ENCODE results near the gene MBLAC1.
A peak's percentile ranks its signal among the peaks of the same experiment; 100 is the strongest.

Gene MBLAC1

GRCh38 chr7:100153708-100154535, 27.2 kb downstream of the MBLAC1 start:
- no peak for DNase-seq (ENCODE audit: low read depth, low spot score)

DNA sequence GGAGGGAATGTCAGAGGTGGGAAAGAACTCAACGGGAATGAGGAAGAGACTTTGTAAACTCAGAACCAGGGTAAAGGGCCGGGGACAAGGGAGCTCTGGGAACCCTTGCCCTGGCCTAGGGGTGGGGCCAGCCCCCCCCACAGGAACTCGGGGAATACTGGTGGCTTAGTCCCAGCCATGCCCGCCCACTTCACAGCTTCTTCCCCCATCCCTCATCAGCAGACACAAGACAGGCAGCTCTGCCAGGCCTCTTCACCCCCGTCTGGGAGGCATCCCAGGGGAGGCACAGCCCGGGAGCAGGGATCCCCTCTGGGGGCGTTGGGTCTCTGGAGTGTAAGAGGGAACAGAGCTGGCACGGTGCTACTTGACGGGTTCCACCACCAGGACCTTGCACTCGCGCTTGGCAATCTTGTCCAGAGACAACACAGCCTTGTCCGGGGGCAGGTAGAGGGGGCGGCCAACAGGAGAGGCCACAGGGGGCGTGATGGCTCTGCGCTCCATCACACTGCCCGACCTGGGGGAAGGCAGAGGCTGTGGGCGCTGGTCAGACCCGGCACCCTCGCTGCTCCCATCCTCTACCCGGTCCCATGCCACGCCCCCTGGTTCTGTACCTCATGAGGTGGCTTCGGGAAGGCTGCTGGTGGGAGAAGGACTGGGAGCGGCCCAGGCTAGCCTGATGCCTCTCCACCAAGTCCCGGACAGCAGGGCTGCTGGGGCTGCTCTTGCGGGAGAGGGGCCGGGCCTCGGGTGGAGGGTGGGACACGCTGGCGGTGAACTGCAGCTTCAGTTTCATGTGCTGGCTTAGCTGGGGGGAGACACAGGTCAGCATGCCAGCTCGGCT, 28.1 kb downstream of the MBLAC1 start:
- DNase-seq (ENCODE audit: low read depth, low spot score), result no peak

GRCh38 chr7:100155553-100156317, 29.0 kb downstream of the MBLAC1 start:
- DNase-seq (ENCODE audit: low read depth, low spot score), result no peak

DNA sequence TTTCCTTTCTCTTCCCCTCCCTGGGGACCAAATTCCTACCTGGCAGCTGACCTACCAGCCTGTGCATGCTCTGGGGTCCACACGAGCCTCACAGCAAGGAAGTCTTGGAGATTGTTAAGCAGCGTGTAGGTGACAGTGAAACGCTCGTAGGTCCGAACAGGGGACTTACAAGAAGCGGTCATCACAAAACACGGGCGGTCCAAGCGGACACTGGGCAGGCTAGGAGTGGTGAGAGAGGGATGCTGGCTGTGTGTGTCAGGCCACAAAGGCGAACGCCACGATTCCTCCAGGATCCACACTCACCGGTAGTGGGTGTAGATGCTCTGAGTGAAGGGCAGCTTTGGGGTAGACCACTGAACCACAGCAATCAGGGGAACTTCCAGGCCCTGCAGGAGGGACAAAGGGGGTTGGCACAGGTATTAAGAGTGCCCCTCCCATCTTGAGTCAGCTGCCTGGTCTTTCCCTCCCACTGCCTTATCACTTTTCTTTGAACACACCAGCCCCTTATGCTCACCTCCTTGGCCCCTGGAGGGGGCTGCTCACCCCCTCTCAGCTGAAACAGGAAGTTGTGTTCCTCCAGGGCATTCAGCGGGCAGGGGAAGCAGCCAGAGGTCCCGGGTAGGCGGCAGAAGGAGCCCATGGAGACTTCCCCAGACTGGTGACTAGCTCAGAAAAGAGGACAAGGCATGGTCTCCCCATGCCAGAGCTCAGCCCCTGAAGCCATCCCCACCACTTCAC, 29.7 kb downstream of the MBLAC1 start:
- DNase-seq (ENCODE audit: low read depth, low spot score), result no peak

- DNase-seq (ENCODE audit: low read depth, low spot score), result no peak
These were observed 30.2 kb downstream of the MBLAC1 start for GRCh38 chr7:100157069-100157333.

- no peak for DNase-seq (ENCODE audit: low read depth, low spot score)
These were observed 30.8 kb downstream of the MBLAC1 start for GRCh38 chr7:100157334-100158228.

DNA sequence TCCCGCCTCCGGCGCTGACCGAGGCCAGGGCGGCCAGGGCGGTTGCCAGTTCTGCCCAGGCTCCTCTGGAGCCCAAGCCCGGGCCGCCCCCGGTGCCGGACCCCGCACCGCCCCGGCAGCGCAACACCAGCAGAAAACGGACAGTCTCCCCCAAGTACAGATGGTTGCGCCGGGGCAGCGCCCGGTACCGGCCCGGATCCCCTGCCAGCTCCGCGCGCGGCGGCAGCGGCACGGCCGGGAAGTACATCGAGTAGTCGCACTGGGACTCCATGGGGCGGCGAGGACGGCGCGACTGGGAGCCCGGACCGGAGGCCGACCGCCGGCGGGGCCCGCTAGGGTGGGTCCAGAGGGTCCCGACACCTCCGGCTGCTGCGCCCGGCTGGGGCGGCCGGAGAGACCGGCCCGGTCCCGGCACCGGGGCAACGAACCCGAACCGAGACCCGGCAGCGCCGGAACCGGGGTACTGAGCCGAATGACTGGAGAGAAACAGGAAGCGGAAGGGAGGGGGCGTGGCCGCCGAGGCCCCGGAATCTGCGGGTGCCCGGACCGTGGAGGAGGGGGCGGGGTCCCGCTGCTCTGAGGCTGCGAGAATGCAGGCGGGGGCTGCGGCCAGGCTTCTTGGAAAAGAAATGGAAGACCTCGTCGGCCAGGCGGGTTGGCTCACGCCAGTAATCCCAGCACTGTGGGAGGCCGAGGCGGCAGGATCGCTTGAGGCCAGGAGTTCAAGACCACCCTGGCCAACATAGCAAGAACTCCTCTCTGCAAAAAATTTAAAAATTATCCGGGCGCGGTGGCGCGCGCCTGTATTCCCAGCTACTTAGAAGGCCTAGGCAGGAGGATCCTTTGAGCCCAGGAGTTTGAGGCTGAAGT, 31.7 kb downstream of the MBLAC1 start, which contains the start of gene TRAPPC14:
Gene TRAPPC14, minus strand, starts transcription at position 495 of the 870 bp plus-strand sequence. Its CDS starts 224 bp downstream, at position 271.
- DNase-seq (ENCODE audit: low read depth, low spot score), result peak; percentile 57

- no peak for DNase-seq (ENCODE audit: low read depth, low spot score)
These were observed 32.4 kb downstream of the MBLAC1 start for GRCh38 chr7:100159099-100159623.

- no peak for DNase-seq (ENCODE audit: low read depth, low spot score)
These were observed 33.3 kb downstream of the MBLAC1 start for GRCh38 chr7:100160067-100160466.

DNA sequence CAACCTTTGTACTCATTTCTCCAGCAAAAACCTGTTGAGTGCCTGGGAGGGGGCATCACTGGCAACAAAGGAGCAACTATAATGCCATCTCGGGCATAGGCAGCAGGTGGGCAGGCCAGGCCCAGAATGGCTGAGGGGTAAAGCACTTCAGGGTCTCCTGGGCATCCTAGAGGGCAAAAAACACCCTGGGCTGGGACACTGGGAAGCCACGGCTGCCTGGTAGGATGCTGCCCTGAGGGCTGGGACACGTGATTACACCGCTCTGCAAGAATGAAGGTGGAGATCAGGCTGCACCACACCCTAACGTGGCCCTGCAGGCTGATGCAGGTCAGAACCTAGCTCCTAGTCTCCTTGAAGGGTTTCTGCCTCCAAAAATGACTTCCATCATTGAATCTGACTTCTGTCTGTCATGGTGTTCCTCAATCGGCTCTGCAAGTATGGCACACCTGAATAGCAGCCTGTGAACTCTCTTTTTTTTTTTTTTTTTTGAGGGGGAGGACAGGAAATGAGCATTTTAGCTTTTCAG, 36.3 kb downstream of the MBLAC1 start:
- no peak for DNase-seq (ENCODE audit: low read depth, low spot score)

- DNase-seq (ENCODE audit: low read depth, low spot score), result no peak
These were observed 37.1 kb downstream of the MBLAC1 start for GRCh38 chr7:100163871-100164270.

DNA sequence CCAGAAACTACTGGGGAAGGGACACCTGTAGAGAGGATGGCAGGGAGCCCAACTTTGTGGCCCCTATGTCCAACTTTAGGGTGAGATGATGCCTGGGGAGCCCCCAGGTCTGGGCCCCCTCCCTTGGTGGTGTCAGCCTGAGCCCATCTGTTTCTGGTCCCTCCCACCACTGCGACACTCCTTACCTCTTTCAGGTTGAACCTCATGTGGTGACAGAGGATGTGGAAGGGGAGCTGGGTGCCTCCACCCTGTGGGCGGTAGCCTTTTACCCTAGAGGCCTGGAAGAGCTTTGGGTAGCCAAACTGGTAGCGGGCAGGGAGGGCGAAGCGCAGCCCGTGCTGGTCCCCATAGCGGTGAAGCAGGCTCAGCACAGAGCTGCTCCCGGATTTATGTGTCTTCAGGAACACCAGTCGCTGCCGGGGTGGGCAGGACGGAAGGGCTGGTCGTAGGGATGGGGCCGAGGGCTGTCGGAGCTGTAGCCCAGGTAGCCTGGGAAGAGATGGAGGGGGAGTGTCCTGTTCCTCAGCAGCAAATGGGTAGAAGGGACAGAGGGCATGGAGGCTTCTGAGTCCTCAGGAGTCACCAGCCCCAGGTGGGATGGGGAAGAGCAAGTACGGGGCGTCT, 39.7 kb downstream of the MBLAC1 start:
- no peak for DNase-seq (ENCODE audit: low read depth, low spot score)

DNA sequence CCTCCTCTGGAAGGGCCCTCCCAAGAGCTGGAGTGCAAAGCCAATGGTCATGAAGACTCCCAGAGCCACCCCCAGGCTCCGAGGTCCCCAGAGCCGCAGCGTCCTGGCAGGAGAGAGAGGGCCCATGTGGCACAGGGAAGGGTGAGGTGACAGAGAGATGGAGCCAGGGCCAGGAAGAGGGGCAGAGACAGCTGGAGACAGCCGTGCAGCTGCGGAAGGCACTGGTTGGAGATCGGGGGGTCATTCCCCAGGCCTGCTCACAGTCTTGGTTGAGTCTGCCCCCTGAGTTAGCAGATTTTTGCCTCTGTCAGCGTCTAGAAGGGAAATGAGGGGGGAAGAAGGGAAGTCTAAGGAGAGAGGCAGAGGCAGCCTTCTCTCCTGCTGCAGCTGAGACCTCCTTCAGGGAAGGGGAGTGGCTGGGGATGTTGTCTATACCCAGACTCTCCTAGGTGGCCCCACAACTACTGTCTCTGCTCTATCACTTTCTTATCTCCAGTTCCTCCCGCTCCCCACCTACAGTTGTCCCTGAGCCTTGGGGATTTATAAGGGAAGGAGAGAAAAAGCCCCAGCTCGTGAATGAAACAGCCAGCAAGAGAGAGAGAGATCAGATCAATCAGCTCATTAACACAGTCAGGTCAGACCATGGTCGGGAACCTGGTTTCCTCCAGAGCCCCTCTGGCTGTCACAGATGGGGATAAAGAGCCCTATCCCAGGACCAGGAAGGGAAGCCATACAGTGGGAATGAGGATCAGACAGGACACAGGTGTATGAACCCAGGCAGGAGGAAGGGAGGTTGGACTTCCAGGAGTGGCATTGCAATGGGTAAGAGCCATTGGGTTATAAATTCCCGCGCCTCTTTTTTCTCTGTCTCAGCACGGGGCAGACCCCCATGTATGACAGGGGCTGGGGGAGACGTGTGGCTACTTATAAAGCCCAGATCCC, 40.5 kb downstream of the MBLAC1 start:
- no peak for DNase-seq (ENCODE audit: low read depth, low spot score)

- DNase-seq (ENCODE audit: low read depth, low spot score), result no peak
These were observed 41.2 kb downstream of the MBLAC1 start for GRCh38 chr7:100167912-100168323.

DNA sequence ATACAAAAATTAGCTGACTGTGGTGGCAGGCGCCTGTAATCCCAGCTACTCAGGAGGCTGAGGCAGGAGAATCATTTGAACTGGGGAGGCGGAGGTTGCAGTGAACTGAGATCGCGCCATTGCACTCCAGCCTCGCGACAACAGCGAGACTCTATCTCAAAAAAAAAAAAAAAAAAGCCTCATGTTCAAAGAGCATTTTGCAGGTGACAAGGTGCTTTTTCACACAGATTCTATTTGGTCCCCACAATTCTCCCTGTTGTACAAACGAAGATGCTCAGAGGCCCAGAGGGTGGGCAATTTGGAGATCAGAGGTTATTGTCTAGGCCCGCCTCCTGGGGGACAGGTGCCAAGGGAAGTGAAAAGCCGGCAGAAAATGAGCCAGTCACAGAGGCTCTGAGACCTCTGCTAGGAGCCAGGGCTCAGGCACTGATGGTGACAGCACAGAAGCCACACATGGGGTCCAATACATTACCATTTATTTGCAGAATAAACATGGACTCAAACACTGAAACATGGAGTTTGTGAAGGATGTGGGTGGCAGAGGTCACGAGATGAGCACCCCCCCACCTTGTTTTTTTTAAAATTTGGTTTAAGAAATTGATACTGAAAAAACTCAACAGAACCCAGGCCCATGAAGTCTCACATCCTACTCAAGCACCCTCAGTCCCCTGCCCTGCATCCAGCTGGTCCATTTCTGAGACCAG, 42.5 kb downstream of the MBLAC1 start:
- no peak for DNase-seq (ENCODE audit: low read depth, low spot score)

DNA sequence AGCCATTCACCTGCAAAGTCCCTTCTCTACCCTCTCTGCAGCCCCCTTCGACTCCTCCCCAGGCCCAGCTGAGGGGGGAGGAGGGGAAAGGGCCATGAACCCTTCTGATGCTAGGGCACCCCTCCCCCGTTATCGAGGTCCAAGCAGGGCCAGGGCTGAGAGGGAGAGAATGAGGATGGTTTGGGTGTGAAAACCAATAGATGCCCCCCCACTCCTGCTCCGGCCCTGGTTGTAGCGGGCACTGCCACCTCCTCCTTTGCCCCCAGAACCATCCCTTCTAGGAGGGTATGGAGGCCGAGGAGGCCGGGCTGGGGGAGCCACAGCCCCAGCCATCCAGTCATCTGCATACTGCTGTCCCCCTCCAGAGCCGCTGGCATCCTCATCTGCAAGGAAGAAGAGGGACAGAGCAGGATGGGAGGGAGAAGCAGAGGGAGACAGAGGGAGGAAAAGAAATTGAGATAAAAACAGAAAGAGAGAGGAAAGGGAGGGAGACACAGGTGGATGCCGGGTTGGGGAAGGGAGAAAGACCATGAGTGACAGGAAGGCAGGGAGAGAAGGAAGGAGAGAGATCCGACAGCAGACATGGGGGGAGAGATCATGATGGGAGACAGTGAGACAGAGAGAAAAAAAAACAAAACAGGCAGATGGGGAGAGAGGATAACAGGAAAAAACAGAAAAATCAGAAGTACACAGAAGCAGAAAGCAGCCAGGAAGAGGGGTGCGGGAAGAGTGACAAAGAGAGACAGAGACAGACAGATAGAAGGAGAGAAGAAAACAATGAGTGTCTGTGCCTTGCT, 43.5 kb downstream of the MBLAC1 start:
- DNase-seq (ENCODE audit: low read depth, low spot score), result no peak

All from smooth muscle cell of the brain vasculature (primary cell).